Upper lobe of left lung (tissue), 4 donors: ENCODE measurements around the gene KAT2A.

Experiments used
- CTCF ChIP-seq, 6 experiments: fragments of 450-650 bp in 4 of 6; fragments of 200-600 bp in 2 of 6; sonication (generic) in 2 of 6; IDR thresholded peaks; one replicate each; pipeline ENCODE4 v1.5.1; 2016 to 2019; ENCODE audit warnings: antibody characterized with exemption in 6 of 6
- POLR2AphosphoS5 ChIP-seq, 2 donors: sonication (generic); formaldehyde crosslinking; IDR thresholded peaks; one replicate each; pipeline ENCODE4 v1.5.1; 2017; ENCODE audit warnings: antibody characterized with exemption in 2 of 2

DNA sequence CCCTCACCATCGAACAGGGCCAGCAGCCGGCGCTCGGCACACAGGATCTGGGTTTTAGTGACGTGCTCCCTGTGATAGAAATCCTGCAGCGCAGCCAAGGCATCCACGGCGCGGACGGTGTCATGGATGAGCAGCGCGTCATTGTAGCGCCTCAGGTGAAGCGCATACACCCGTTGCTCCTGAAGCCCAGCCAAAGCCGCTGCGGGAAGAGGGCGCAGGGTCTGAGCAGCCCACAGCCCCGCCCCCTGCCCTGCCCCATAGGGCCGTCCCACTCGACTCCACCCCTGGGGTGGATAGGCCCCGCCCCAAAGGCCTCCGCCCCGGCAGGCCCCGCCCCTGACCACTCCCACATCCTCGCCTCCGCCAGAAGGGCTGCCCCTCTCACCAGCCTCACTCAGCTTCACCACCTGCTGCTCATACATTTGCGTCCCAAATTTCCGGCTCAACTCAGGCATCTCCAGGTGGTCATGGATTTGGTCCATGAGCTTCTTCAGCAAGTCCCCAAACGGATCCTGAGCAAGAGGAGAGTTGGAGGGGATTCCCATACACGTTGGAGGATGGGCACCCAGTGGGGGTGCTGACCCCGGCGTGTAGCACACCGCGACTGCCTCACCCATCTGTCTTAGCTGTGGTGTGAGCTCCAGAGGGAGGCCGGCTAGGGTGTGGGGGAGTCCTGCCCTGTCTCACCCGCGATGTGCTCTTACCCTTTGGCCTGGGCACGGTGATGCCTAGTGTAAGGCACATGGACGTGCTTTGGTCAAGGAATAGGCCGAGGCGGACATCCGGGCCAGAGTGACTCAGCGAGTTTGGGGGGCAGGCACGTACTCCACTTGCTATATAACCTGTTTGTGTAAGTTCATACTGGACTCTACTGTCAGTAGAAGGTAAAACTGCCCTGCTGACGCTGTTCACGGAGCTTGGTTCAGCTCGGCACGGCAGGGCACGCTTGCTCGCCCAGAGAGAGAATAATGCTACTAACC is 13.3 kb downstream of the KAT2A start:
- TF ChIP-seq CTCF (IDR thresholded peaks at IDR 0.05): no peak
- no peak for TF ChIP-seq POLR2AphosphoS5 (IDR thresholded peaks at IDR 0.05)
